Endothelial cell of umbilical vein (primary cell): ENCODE measurements around the gene ATAD2B.

Experiments
- CTCF ChIP-seq, 2 donors: IDR thresholded peaks; 1 replicate in 1 of 2; 2 replicates in 1 of 2; pipeline ENCODE4 v1.5.1; 2011; ENCODE audit warnings: low read length in 2 of 2, mild to moderate bottlenecking in 2 of 2, moderate library complexity in 2 of 2, control low read depth in 1 of 2, inconsistent platforms in 1 of 2, low read depth in 1 of 2; ENCODE audit not compliant: insufficient read depth in 1 of 2; ENCODE audit errors: extremely low read depth in 1 of 2
- EZH2 ChIP-seq: IDR thresholded peaks from 2 replicates; pipeline ENCODE4 v1.6.1; 2012; ENCODE audit warnings: borderline replicate concordance, low read depth, mild to moderate bottlenecking, moderate library complexity, low read length, inconsistent platforms; ENCODE audit not compliant: severe bottlenecking
- MAX ChIP-seq: IDR thresholded peaks from 2 replicates; pipeline ENCODE4 v1.6.1; 2011; ENCODE audit not compliant: insufficient read depth, insufficient read length
- MYC ChIP-seq: IDR thresholded peaks from one replicate; pipeline ENCODE4 v1.6.1; 2011; ENCODE audit warnings: mild to moderate bottlenecking, low read depth, low read length
- POLR2A ChIP-seq: IDR thresholded peaks from 2 replicates; pipeline ENCODE4 v1.6.1; 2012; ENCODE audit warnings: low read depth, mild to moderate bottlenecking, control low read depth, low read length
- POLR2AphosphoS5 ChIP-seq: IDR thresholded peaks from 2 replicates; pipeline ENCODE4 v1.6.1; 2012; ENCODE audit warnings: low read depth, mild to moderate bottlenecking, control low read depth, low read length, moderate library complexity; ENCODE audit not compliant: insufficient read depth

GRCh38 chr2:23912054-23912453 is 14.9 kb downstream of the ATAD2B start:
- TF ChIP-seq CTCF (IDR thresholded peaks at IDR 0.05; ENCODE audit: extremely low read depth in 1 of 2, insufficient read depth in 1 of 2, low read depth in 1 of 2, low read length in 2 of 2) (no peak), EZH2 (no peak), POLR2A (no peak), POLR2AphosphoS5 (no peak), MAX (no peak), MYC (no peak)
